DOHH2 (cell line): ENCODE data around the gene ST14.

Experiments
- EZH2phosphoT487 ChIP-seq: fragments of 200-600 bp; sonication (generic); IDR thresholded peaks from 2 replicates; pipeline ENCODE4 v1.6.1; 2017; ENCODE audit warnings: borderline replicate concordance, mild to moderate bottlenecking, antibody characterized with exemption, low read length, moderate library complexity, mixed read lengths
- TF ChIP-seq, protein P1 (sequence below): fragments of 200-600 bp; sonication (generic); IDR thresholded peaks from one replicate; pipeline ENCODE4 v1.5.1; 2014; ENCODE audit warnings: antibody characterized with exemption, mild to moderate bottlenecking, low read depth, low read length; ENCODE audit not compliant: poor library complexity, severe bottlenecking

- TF ChIP-seq, protein P1, sequence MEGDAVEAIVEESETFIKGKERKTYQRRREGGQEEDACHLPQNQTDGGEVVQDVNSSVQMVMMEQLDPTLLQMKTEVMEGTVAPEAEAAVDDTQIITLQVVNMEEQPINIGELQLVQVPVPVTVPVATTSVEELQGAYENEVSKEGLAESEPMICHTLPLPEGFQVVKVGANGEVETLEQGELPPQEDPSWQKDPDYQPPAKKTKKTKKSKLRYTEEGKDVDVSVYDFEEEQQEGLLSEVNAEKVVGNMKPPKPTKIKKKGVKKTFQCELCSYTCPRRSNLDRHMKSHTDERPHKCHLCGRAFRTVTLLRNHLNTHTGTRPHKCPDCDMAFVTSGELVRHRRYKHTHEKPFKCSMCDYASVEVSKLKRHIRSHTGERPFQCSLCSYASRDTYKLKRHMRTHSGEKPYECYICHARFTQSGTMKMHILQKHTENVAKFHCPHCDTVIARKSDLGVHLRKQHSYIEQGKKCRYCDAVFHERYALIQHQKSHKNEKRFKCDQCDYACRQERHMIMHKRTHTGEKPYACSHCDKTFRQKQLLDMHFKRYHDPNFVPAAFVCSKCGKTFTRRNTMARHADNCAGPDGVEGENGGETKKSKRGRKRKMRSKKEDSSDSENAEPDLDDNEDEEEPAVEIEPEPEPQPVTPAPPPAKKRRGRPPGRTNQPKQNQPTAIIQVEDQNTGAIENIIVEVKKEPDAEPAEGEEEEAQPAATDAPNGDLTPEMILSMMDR: no peak
- no peak for TF ChIP-seq EZH2phosphoT487
Measured at GRCh38 chr11:130178441-130179339, 19.1 kb downstream of the ST14 start.
